Smooth muscle cell (in vitro differentiated cells): ENCODE measurements around the gene CEACAM19. TPM values are rescaled to one million over a fixed set of nuclear protein-coding genes. Genes with fewer than 3 reads are reported as not detected.

Experiments used
- DNase-seq: peaks from one replicate; lab custom pipeline; 2025; ENCODE audit not compliant: unreplicated experiment; lab: John Stamatoyannopoulos, UW
- H2AFZ ChIP-seq: fragments of 200-600 bp; sonication (generic); 2 replicates; pipeline ENCODE4 v1.6.0; 2016; ENCODE audit warnings: antibody characterized with exemption, low read depth, mild to moderate bottlenecking
- H3F3A ChIP-seq: fragments of 200-600 bp; sonication (generic); 2 replicates; pipeline ENCODE4 v1.6.0; 2017; ENCODE audit warnings: antibody characterized with exemption, low read depth
- H3K27ac ChIP-seq: fragments of 200-600 bp; sonication (generic); 2 replicates; pipeline ENCODE4 v1.5.1; 2016; ENCODE audit warnings: low read depth, mild to moderate bottlenecking
- H3K27me3 ChIP-seq: fragments of 200-600 bp; sonication (generic); 2 replicates; pipeline ENCODE4 v1.6.1; 2016; ENCODE audit warnings: low read depth, mild to moderate bottlenecking
- H3K36me3 ChIP-seq: fragments of 200-600 bp; sonication (generic); 2 replicates; pipeline ENCODE4 v1.5.1; 2016; ENCODE audit warnings: low read depth
- H3K4me1 ChIP-seq: fragments of 200-600 bp; sonication (generic); 2 replicates; pipeline ENCODE4 v1.5.1; 2016; ENCODE audit warnings: low read depth
- H3K4me2 ChIP-seq: fragments of 200-600 bp; sonication (generic); 2 replicates; pipeline ENCODE4 v1.6.0; 2016; ENCODE audit warnings: mild to moderate bottlenecking
- H3K4me3 ChIP-seq: fragments of 200-600 bp; sonication (generic); 2 replicates; pipeline ENCODE4 v1.5.1; 2016; ENCODE audit warnings: mild to moderate bottlenecking
- H3K79me2 ChIP-seq: fragments of 200-600 bp; sonication (generic); 2 replicates; pipeline ENCODE4 v1.6.0; 2016; ENCODE audit warnings: low read depth, mild to moderate bottlenecking
- H3K9ac ChIP-seq: fragments of 200-600 bp; sonication (generic); 2 replicates; pipeline ENCODE4 v1.6.0; 2016; ENCODE audit warnings: low read depth
- H3K9me3 ChIP-seq: fragments of 200-600 bp; sonication (generic); replicated peaks from 2 replicates; pipeline ENCODE4 v1.5.1; 2016; ENCODE audit warnings: low read depth
- H4K20me1 ChIP-seq: fragments of 200-600 bp; sonication (generic); 2 replicates; pipeline ENCODE4 v1.6.0; 2016; ENCODE audit warnings: low read depth
- WGBS: methylation state at CpG from one replicate; pipeline ENCODE4 v1.1.7; 2016; ENCODE audit warnings: low lambda C conversion rate; 5-methylcytosine and 5-hydroxymethylcytosine counted together
- polyA plus RNA-seq: library from polyadenylated mRNA; unstranded; fragments of >200 nt; fragmentation: Nextera tagmentation; extraction: Ambion mirVana; gene quantifications from 2 replicates; pipeline ENCODE4 v1.2.1, GENCODE V29; 2016
- total RNA-seq: library from RNA; depleted of rRNA; stranded (reverse); fragments of >200 nt; gene quantifications from 2 replicates; pipeline ENCODE4 v1.2.3, GENCODE V29; 2014
- TF ChIP-seq, protein P1 (sequence below): fragments of 200-600 bp; sonication (generic); IDR thresholded peaks from 2 replicates; pipeline ENCODE4 v1.5.1; 2017; ENCODE audit warnings: borderline replicate concordance, mild to moderate bottlenecking, antibody characterized with exemption; ENCODE audit not compliant: insufficient read depth, poor library complexity, severe bottlenecking

The CEACAM19 gene
- total and polyA plus RNA-seq, 2 experiments from 2014 or later, result 0.81 to 0.88 TPM

- no peak overlapping the region for H3K9ac ChIP-seq
- H3K4me2 ChIP-seq, result no peak overlapping the region
- no peak for DNase-seq
Observed at GRCh38 chr19:44684892-44685863, 13.9 kb downstream of the CEACAM19 start.

GRCh38 chr19:44685877-44686276 lies 14.6 kb downstream of the CEACAM19 start:
- Histone ChIP-seq H4K20me1 (no peaks in the 10 kb centered on the region), H3F3A (no peaks in the 10 kb centered on the region), H3K27ac (peak overlapping the region; percentile 66), H3K4me3 (no peak overlapping the region), H3K9ac (no peak overlapping the region), H3K9me3 (no peaks in the 10 kb centered on the region), H3K27me3 (no peaks in the 10 kb centered on the region), H2AFZ (no peak overlapping the region), H3K4me1 (no peaks in the 10 kb centered on the region), H3K4me2 (peak overlapping the region; percentile 32), H3K36me3 (no peaks in the 10 kb centered on the region), H3K79me2 (no peaks in the 10 kb centered on the region)
- TF ChIP-seq, protein P1, sequence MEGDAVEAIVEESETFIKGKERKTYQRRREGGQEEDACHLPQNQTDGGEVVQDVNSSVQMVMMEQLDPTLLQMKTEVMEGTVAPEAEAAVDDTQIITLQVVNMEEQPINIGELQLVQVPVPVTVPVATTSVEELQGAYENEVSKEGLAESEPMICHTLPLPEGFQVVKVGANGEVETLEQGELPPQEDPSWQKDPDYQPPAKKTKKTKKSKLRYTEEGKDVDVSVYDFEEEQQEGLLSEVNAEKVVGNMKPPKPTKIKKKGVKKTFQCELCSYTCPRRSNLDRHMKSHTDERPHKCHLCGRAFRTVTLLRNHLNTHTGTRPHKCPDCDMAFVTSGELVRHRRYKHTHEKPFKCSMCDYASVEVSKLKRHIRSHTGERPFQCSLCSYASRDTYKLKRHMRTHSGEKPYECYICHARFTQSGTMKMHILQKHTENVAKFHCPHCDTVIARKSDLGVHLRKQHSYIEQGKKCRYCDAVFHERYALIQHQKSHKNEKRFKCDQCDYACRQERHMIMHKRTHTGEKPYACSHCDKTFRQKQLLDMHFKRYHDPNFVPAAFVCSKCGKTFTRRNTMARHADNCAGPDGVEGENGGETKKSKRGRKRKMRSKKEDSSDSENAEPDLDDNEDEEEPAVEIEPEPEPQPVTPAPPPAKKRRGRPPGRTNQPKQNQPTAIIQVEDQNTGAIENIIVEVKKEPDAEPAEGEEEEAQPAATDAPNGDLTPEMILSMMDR, result no peak
- no peak for DNase-seq
- WGBS, result 29% methylated on average over 4 of the region's 4 CpGs

More at GRCh38 chr19:44684892-44685863, 13.9 kb downstream of the CEACAM19 start:
- Histone ChIP-seq H3K4me1 (no peaks in the 10 kb centered on the region), H2AFZ (no peak overlapping the region), H3K36me3 (no peaks in the 10 kb centered on the region), H4K20me1 (no peaks in the 10 kb centered on the region), H3K27me3 (no peaks in the 10 kb centered on the region), H3K27ac (peak overlapping the region; percentile 66), H3K4me3 (no peak overlapping the region), H3K9me3 (no peaks in the 10 kb centered on the region), H3F3A (no peaks in the 10 kb centered on the region), H3K79me2 (no peaks in the 10 kb centered on the region)
- TF ChIP-seq, protein P1, result no peak
- WGBS, result 41% methylated on average over 25 of the region's 25 CpGs

- H3K36me3 ChIP-seq, result no peaks in the 10 kb centered on the region
- no peak overlapping the region for H3K27ac ChIP-seq
- DNase-seq, result no peak
- no peaks in the 10 kb centered on the region for H3K27me3 ChIP-seq
- no peak overlapping the region for H2AFZ ChIP-seq
- H4K20me1 ChIP-seq, result no peaks in the 10 kb centered on the region
- TF ChIP-seq, protein P1, result no peak
- 90% methylated on average over 4 of the region's 4 CpGs for WGBS
- H3F3A ChIP-seq, result no peaks in the 10 kb centered on the region
- H3K79me2 ChIP-seq, result no peaks in the 10 kb centered on the region
- no peak overlapping the region for H3K4me3 ChIP-seq
- no peak overlapping the region for H3K9ac ChIP-seq
- no peaks in the 10 kb centered on the region for H3K4me1 ChIP-seq
- H3K4me2 ChIP-seq, result no peak overlapping the region
- no peaks in the 10 kb centered on the region for H3K9me3 ChIP-seq
Observed at GRCh38 chr19:44686896-44687295, 15.6 kb downstream of the CEACAM19 start.
